Measurements from ENCODE around the gene ZNF700. TPM values are rescaled to one million over a fixed set of nuclear protein-coding genes. Genes with fewer than 3 reads are reported as not detected.
A peak's percentile ranks its signal among the peaks of the same experiment; 100 is the strongest.
"Not testable (repeated sequence)": the region's sequence is repeated elsewhere in the genome, so short reads cannot be mapped to it uniquely, and the experiment has no call there.

Gene ZNF700
- total and polyA plus RNA-seq, 2 donors (not counting 3 experiments of a cell fraction or from before 2014, with no cell fraction given) = 2.3 to 7.9 TPM

DNA sequence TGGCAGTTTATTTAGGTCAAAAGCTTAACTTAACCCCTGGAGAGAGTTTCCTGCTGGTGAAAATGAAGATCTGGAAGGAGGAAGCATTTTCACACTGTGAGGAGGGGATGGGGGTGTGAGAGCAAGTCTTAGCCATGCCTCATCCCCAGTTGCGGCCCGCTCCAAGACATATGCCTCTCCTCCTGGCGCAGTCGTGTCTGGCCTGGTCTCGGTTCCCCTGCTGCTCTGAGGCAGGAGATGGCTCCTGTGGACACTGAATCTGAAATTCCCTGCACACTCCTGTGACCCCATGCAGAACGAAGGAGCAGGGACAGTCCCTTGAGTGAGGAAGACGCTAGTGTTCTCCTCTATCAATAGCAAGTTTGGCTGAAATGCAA, 37.7 kb upstream of the ZNF700 start:
- ChIA-PET CTCF (no interaction called here), POLR2A (no interaction called here)
- no peak overlapping the region for H3K4me3 ChIP-seq (replicated peaks in 1 of 3; ENCODE audit: insufficient read depth in 1 of 3, low read depth in 1 of 3, low read length in 3 of 3)
- H3K27me3 ChIP-seq (ENCODE audit: control insufficient read depth in 2 of 2, insufficient read depth in 2 of 2, low read length in 2 of 2) = no peaks in the 10 kb centered on the region
- no peaks in the 10 kb centered on the region for H3K36me3 ChIP-seq (ENCODE audit: control insufficient read depth in 2 of 2, extremely low read depth in 1 of 2, insufficient read depth in 2 of 2, low read length in 2 of 2)
- H3K9ac ChIP-seq (replicated peaks; ENCODE audit: extremely low read depth, insufficient read depth, low read length) = no peak overlapping the region
- peak overlapping the region; percentile 94 for H2AFZ ChIP-seq (ENCODE audit: low read depth, low read length)
- H3K27ac ChIP-seq (ENCODE audit: insufficient read depth, low read depth, low read length) = no peak overlapping the region
- no peaks in the 10 kb centered on the region for H3K4me1 ChIP-seq (ENCODE audit: control insufficient read depth, extremely low read depth, insufficient read depth, low read length)
- no peak overlapping the region for H3K4me2 ChIP-seq (ENCODE audit: insufficient read depth, low read length)
- no peaks in the 10 kb centered on the region for H3K79me2 ChIP-seq (ENCODE audit: control insufficient read depth, insufficient read depth, low read length)
- dilution Hi-C loops (cut with MboI; ENCODE audit: extremely low pct_ligation_motif_present, low sequenced_read_pairs) = no loop called here
- H4K20me1 ChIP-seq (replicated peaks; ENCODE audit: control insufficient read depth, extremely low read depth, insufficient read depth, low read length) = no peaks in the 10 kb centered on the region
- no peak for TF ChIP-seq MYC (IDR thresholded peaks at IDR 0.05; ENCODE audit: low read depth, low read length)
- TF ChIP-seq, protein P1, sequence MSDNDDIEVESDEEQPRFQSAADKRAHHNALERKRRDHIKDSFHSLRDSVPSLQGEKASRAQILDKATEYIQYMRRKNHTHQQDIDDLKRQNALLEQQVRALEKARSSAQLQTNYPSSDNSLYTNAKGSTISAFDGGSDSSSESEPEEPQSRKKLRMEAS (IDR thresholded peaks at IDR 0.05; ENCODE audit: insufficient read depth, insufficient read length) = no peak
- TF ChIP-seq POLR2A (IDR thresholded peaks at IDR 0.05; ENCODE audit: low read depth, low read length) = no peak
- no peak for TF ChIP-seq JUN (IDR thresholded peaks at IDR 0.05; ENCODE audit: borderline replicate concordance, insufficient read depth, insufficient read length, low read depth)
- TF ChIP-seq GATA2 (IDR thresholded peaks at IDR 0.05; ENCODE audit: insufficient read depth, insufficient read length, low read depth, low read length) = no peak
- no peak for TF ChIP-seq EZH2 (IDR thresholded peaks at IDR 0.05; ENCODE audit: borderline replicate concordance, low read depth, low read length, severe bottlenecking)
- intact Hi-C loops (cut with micrococcal nuclease) = no loop called here
- H3K9me1 ChIP-seq (replicated peaks; ENCODE audit: control insufficient read depth, extremely low read depth, insufficient read depth, low read length) = no peaks in the 10 kb centered on the region
- FAIRE-seq = no peak
- H3K9me3 ChIP-seq (replicated peaks; ENCODE audit: control insufficient read depth, insufficient read depth, low read length) = no peaks in the 10 kb centered on the region
- DNase-seq (ENCODE audit: low read depth, low spot score) = no peak
- BruUV-seq (replicated peaks) = no TSS peak

DNA sequence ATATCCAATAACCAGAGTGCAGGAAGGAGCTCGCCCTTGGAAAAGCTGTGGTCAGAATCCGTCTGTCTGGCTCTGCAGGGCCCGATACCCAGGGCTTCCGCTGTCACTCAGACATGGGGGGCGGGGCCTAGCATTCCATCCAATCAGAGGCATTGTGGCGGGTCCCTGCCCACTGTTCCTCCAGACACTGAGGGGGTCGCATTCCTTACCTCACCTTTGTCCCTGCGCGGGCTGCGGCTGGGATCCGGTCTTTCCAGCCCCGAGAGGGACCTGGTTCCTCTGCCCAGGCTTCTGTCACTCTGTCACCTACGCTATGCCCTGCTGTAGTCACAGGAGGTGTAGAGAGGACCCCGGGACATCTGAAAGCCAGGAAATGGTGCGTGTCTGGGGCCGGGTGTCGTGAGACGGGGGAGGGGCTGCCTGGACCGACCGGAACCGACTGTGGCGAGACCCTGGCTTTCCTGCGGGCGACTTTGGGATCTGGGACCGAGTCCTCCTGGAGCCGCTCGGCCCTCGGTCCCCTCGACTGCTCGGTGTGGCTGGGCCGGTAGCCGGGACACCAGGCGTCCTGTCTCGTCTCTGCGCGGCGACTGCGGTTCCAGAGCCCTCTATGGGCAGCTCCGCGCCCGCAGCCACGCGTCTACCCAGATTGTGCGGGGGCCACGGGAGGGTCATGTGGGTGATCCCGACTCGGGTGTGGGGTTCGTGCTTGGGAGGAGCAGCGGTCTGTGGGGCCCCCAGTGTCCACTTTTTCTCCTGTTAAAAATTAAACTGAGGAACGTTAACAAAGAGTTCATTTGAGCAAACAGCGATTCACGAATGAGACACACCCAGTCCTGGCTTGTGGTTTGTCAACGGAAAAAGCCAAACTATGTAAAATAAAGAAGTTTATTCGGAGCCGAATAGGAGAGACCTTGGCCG, 37.0 kb upstream of the ZNF700 start, which contains the start of gene ZNF69:
Gene ZNF69, plus strand, starts transcription at position 172 of the 921 bp plus-strand sequence. Its CDS starts 142 bp downstream, at position 314.
- no TSS peak for BruUV-seq (replicated peaks)
- POLR2A ChIA-PET = no interaction called here

DNA sequence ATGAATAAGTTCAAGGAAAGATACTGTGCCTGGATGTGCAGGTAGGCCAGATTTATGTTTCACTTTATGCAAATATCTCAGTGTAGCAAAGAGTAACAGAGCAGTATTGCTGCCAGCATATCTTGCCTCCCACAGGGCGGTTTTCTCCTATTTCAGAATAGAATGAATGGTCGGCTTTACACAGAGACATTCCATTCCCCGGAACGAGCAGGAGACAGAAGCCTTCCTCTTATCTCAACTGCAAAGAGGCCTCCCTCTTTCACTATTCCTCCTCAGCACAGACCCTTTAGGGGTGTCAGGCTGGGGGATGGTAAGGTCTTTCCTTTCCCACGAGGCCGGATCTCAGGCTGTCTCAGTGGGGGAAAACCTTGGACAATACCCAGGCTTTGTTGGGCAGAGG, 35.0 kb upstream of the ZNF700 start:
- dilution Hi-C loops (cut with MboI; ENCODE audit: extremely low pct_ligation_motif_present, low sequenced_read_pairs) = not testable (repeated sequence)

More for the DNA sequence above, 37.0 kb upstream of the ZNF700 start, which contains the start of gene ZNF69:
- H2AFZ ChIP-seq (ENCODE audit: low read depth, low read length) = peak within 1 kb of the TSS; percentile 94
- intact Hi-C loops (cut with micrococcal nuclease) (no loop called here), dilution Hi-C loops (cut with MboI; ENCODE audit: extremely low pct_ligation_motif_present, low sequenced_read_pairs) (no loop called here)
- no peak for TF ChIP-seq POLR2AphosphoS5 (IDR thresholded peaks at IDR 0.05; ENCODE audit: insufficient read depth, low read depth, low read length)
- H3K27ac ChIP-seq (ENCODE audit: insufficient read depth, low read depth, low read length) = no peak within 1 kb of the TSS
- no peaks in the 10 kb centered on the region for H3K79me2 ChIP-seq (ENCODE audit: control insufficient read depth, insufficient read depth, low read length)
- peak within 1 kb of the TSS; percentile 40 for H3K4me2 ChIP-seq (ENCODE audit: insufficient read depth, low read length)
- CTCF ChIA-PET = no interaction called here
- peak; percentile 33 for DNase-seq (ENCODE audit: low read depth, low spot score)
- peak within 1 kb of the TSS; percentile 38 to 55 (median 54) for H3K4me3 ChIP-seq (replicated peaks in 1 of 3; ENCODE audit: insufficient read depth in 1 of 3, low read depth in 1 of 3, low read length in 3 of 3)
- no peaks in the 10 kb centered on the region for H3K36me3 ChIP-seq (ENCODE audit: control insufficient read depth in 2 of 2, extremely low read depth in 1 of 2, insufficient read depth in 2 of 2, low read length in 2 of 2)
- peak within 1 kb of the TSS; percentile 20 for H3K9ac ChIP-seq (replicated peaks; ENCODE audit: extremely low read depth, insufficient read depth, low read length)
- peak; percentile 87 for FAIRE-seq
- no peaks in the 10 kb centered on the region for H3K9me1 ChIP-seq (replicated peaks; ENCODE audit: control insufficient read depth, extremely low read depth, insufficient read depth, low read length)
- H3K27me3 ChIP-seq (ENCODE audit: control insufficient read depth in 2 of 2, insufficient read depth in 2 of 2, low read length in 2 of 2) = no peaks in the 10 kb centered on the region
- no peaks in the 10 kb centered on the region for H4K20me1 ChIP-seq (replicated peaks; ENCODE audit: control insufficient read depth, extremely low read depth, insufficient read depth, low read length)
- no peaks in the 10 kb centered on the region for H3K4me1 ChIP-seq (ENCODE audit: control insufficient read depth, extremely low read depth, insufficient read depth, low read length)
- H3K9me3 ChIP-seq (replicated peaks; ENCODE audit: control insufficient read depth, insufficient read depth, low read length) = no peaks in the 10 kb centered on the region

More for the DNA sequence above, 35.0 kb upstream of the ZNF700 start:
- H2AFZ ChIP-seq (ENCODE audit: low read depth, low read length); H4K20me1 ChIP-seq (replicated peaks; ENCODE audit: control insufficient read depth, extremely low read depth, insufficient read depth, low read length); H3K4me1 ChIP-seq (ENCODE audit: control insufficient read depth, extremely low read depth, insufficient read depth, low read length); FAIRE-seq; H3K79me2 ChIP-seq (ENCODE audit: control insufficient read depth, insufficient read depth, low read length); H3K4me3 ChIP-seq (replicated peaks in 1 of 3; ENCODE audit: insufficient read depth in 1 of 3, low read depth in 1 of 3, low read length in 3 of 3); H3K9me3 ChIP-seq (replicated peaks; ENCODE audit: control insufficient read depth, insufficient read depth, low read length); POLR2A ChIA-PET; CTCF ChIA-PET; H3K36me3 ChIP-seq (ENCODE audit: control insufficient read depth in 2 of 2, extremely low read depth in 1 of 2, insufficient read depth in 2 of 2, low read length in 2 of 2); BruUV-seq (replicated peaks); H3K9me1 ChIP-seq (replicated peaks; ENCODE audit: control insufficient read depth, extremely low read depth, insufficient read depth, low read length); H3K9ac ChIP-seq (replicated peaks; ENCODE audit: extremely low read depth, insufficient read depth, low read length); DNase-seq (ENCODE audit: low read depth, low spot score); H3K27me3 ChIP-seq (ENCODE audit: control insufficient read depth in 2 of 2, insufficient read depth in 2 of 2, low read length in 2 of 2); H3K27ac ChIP-seq (ENCODE audit: insufficient read depth, low read depth, low read length); H3K4me2 ChIP-seq (ENCODE audit: insufficient read depth, low read length); intact Hi-C loops (cut with micrococcal nuclease): not testable (repeated sequence)

All from endothelial cell of umbilical vein (primary cell).